Measurements from ENCODE around the gene ENTPD8. TPM values are rescaled to one million over a fixed set of nuclear protein-coding genes. Genes with fewer than 3 reads are reported as not detected.

ENTPD8 gene
- total and polyA plus RNA-seq, 5 experiments from 2014 or later = not detected

DNA sequence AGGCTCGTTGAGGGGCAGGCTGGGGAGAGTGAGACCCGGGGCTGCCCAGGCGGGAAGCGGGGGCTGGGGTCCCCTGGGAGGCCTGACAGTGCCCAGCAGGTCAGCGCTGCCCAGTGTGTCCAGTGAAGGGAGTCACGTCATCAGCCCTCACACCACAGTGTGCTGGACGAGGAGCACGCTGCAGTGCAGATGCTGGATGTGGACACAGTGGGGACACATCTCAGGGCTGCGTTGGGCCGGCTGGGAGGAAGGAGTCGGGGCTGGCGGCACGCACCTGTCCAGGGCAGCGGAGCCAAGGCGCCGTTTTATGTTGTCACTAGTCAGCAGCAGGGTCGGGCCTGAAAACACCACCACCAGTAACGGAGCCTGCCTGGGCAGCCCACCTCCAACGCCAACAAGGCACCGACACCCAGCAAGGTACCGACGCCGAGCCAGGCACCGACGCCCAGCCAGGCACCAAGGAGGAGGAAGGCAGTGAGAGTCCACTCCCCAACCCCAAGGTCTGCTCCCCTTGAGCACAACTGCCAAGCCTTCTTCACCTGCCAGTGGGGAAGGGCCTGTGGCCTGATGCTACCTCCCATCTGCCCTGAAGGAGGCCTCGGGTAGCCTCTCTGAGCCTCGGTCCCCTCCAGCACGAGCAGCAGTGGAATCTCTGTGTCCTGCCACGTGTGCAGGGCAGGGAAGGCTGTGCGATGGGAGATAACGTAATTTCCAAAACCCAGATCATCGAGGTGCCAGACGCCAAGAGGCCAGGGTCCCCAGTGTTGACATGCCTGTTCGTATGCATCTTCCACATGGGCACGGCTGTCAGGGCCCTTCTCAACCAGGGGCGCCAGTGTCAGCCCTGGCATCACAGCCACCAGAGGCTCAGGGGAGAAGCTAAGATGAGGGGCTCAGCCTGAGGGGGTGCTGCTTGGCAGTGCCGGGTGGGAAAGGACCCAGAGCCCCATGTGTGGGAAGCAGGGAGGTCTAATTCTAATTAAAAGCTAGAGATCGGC is 39.8 kb upstream of the ENTPD8 start:
- peak overlapping the region in 1 of 10 donors; percentile 81 for H3K27ac Mint-ChIP-seq
- no peak overlapping the region for H3K4me3 Mint-ChIP-seq
- peaks cover 0 to 9% (median 3%) of the 10 kb centered on the region in 4 donors for H3K4me1 Mint-ChIP-seq
- peaks cover 0 to 6% (median 4%) of the 10 kb centered on the region in 9 donors for H3K9me3 Mint-ChIP-seq
- POLR2A ChIA-PET = no interaction called here
- DNase-seq (no peak), ATAC-seq (no peak)
- peaks cover 0 to 5% (median 5%) of the 10 kb centered on the region in 3 donors for H3K36me3 Mint-ChIP-seq
- no peaks in the 10 kb centered on the region for H3K27me3 Mint-ChIP-seq

DNA sequence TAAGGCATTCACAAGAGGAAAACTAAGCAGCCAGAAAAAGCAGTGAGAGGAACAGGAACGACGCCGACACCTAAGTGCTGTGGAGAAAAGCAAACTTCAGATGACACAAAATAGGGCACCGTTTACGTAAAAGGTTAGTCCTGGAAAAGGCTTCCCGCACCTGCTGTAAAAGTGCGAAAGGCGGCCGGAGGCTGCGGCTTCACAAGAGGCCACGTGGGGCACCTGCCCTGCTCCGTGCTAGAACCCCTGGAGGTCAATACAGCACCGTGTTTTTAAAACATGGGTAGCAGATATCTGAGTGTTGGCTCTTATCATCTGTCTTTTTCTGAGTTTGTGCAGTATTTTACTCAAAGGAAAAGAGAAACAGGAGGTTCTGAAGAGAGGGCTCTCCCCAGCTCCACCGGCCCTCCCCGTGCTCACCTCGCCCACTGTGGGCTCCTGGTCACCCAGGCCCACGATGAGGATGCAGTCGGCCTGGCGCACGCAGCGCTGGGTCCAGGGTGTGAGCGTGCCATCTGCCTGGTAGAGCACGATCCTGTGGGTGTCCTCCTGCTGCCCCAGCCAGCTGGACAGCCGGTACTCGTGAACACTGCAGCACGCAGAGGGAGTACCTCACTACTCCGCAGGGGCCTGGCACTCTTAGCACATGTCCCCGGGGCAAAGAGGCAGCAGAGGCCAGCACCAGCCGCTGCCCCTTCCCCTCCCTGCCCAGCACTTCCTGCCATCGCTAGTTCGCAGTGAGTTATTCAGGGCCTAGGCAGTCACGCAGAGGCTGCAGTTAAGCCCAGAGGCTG is 38.9 kb upstream of the ENTPD8 start:
- no peak for ATAC-seq
- Mint-ChIP-seq H3K4me3 (no peak overlapping the region), H3K36me3 (peaks cover 0 to 10% (median 9%) of the 10 kb centered on the region in 3 donors), H3K27ac (peak overlapping the region in 3 of 10 donors; percentile 33 to 81 (median 66)), H3K9me3 (peaks cover 4 to 14% (median 8%) of the 10 kb centered on the region in 9 donors), H3K27me3 (no peaks in the 10 kb centered on the region), H3K4me1 (peaks cover 0 to 9% (median 3%) of the 10 kb centered on the region in 4 donors)
- no peak for DNase-seq
- POLR2A ChIA-PET = interaction anchor here (2.0 kb wide), 1 partner anchor 18 kb away, joined by 6 read pairs; no protein-coding TSS in a partner anchor

DNA sequence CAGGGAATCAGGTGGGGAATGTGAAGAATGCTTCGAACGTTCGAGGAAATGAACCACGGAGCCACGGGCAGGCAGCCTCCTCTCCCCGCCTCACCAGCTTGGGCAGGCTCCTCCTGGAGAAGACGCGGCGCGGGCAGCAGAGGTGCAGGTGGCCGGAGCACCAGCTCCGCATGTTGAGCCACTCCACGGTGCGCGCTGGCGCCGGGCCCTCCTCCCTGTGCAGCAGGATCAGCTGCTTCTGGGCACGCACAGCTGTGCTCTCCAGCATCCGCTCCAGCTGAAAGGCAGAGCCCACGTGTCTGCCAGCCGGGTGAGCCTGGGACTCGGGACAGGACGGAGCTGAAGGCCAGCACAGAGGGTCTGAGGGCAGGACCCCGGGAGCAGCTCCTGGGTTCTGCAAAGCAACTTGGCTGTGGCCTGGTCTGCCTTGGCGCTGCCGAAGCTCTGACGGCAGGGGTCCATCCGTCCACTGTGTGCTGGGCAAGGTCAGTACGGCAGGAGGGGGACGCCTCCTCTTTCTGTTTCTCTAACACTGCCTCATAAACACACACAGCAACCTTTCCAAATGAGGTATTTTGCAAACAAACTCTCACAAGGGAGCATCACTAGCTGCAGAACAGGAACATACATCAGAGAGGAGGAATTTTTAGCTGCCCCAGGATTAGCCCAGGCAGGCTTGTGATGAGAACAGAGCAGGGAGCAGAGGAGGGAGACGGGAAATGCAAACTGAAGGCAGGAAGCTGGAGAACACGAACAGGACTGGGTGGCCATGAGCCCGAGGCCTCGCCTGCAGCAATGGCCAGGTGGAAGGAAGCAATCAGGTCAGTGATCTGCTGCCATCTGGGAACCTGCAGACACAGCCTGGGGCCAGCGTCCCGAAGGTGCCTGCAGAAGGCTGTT is 38.1 kb upstream of the ENTPD8 start:
- Mint-ChIP-seq H3K27me3 (no peaks in the 10 kb centered on the region), H3K4me1 (peaks cover 0 to 9% (median 3%) of the 10 kb centered on the region in 4 donors), H3K9me3 (peaks cover 6 to 21% (median 9%) of the 10 kb centered on the region in 9 donors), H3K4me3 (no peak overlapping the region), H3K36me3 (peaks cover 0 to 13% (median 13%) of the 10 kb centered on the region in 3 donors), H3K27ac (peak overlapping the region in 2 of 10 donors; percentile 33 to 66)
- DNase-seq (no peak), ATAC-seq (no peak)
- POLR2A ChIA-PET = interaction anchor here (2.0 kb wide), 1 partner anchor 17 kb away, joined by 6 read pairs; no protein-coding TSS in a partner anchor

DNA sequence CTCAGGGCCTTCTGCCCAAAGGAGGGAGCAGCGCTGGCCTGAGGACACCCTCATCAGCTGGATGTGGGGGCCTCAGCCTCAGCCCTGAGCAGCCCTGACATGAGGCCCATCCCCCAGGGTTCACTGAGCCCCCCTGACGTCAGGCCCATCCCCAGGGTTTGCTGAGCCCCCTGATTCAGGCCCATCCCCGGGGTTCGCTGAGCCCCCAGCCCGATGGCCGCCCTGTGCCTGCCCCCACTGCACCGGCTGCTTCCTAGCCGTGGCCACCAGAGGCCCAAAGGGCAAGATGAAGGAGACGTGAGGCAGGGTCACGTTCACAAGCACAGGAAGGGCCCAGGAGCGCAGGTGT is 37.4 kb upstream of the ENTPD8 start:
- Mint-ChIP-seq H3K27me3 (no peaks in the 10 kb centered on the region), H3K36me3 (peaks cover 0 to 15% (median 13%) of the 10 kb centered on the region in 3 donors), H3K27ac (no peak overlapping the region), H3K4me3 (no peak overlapping the region), H3K9me3 (peaks cover 6 to 27% (median 13%) of the 10 kb centered on the region in 9 donors), H3K4me1 (peaks cover 0 to 9% (median 3%) of the 10 kb centered on the region in 4 donors)
- DNase-seq = no peak
- POLR2A ChIA-PET = interaction anchor here (2.0 kb wide), 1 partner anchor 17 kb away, joined by 6 read pairs; no protein-coding TSS in a partner anchor
- no peak for ATAC-seq

- POLR2A ChIA-PET = interaction anchor here (2.0 kb wide), 1 partner anchor 16 kb away, joined by 6 read pairs; no protein-coding TSS in a partner anchor
- peaks cover 0 to 18% (median 15%) of the 10 kb centered on the region in 3 donors for H3K36me3 Mint-ChIP-seq
- ATAC-seq (no peak), DNase-seq (no peak)
- H3K27me3 Mint-ChIP-seq = no peaks in the 10 kb centered on the region
- no peak overlapping the region for H3K27ac Mint-ChIP-seq
- peaks cover 6 to 30% (median 19%) of the 10 kb centered on the region in 9 donors for H3K9me3 Mint-ChIP-seq
- H3K4me1 Mint-ChIP-seq = peaks cover 0 to 9% (median 3%) of the 10 kb centered on the region in 4 donors
- H3K4me3 Mint-ChIP-seq = no peak overlapping the region
These were observed 36.8 kb upstream of the ENTPD8 start for GRCh38 chr9:137477778-137478612.

- POLR2A ChIA-PET = interaction anchor here (0.9 kb wide), 1 partner anchor 14 kb away, joined by 3 read pairs; no protein-coding TSS in a partner anchor
- no peak for ATAC-seq
- Mint-ChIP-seq H3K9me3 (peaks cover 6 to 32% (median 20%) of the 10 kb centered on the region in 9 donors), H3K4me3 (no peak overlapping the region), H3K27me3 (no peaks in the 10 kb centered on the region), H3K27ac (no peak overlapping the region), H3K4me1 (peaks cover 0 to 4% (median 1%) of the 10 kb centered on the region in 4 donors), H3K36me3 (peaks cover 0 to 21% (median 15%) of the 10 kb centered on the region in 3 donors)
- no peak for DNase-seq
These were observed 35.7 kb upstream of the ENTPD8 start for GRCh38 chr9:137476856-137477255.

DNA sequence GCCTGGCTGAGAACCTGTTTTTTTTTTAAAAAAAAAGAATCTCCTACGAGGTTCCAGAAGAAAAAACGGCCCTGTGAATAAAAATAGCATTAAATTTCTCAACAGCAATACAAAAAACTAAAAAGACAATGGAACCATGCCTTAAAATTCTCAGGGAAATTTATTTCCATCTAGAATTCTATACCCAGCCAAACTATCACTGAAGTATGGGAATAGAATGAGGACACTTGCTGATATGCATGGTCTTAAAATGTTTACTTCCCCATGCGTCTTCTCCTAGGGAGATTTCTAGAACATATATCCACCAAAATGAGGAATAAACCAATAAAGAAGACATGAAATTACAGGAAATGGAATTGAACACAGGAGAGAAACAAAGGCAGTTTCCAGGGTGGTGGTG is 34.5 kb upstream of the ENTPD8 start:
- peaks cover 6 to 36% (median 23%) of the 10 kb centered on the region in 9 donors for H3K9me3 Mint-ChIP-seq
- peaks cover 3 to 6% (median 4%) of the 10 kb centered on the region in 4 donors for H3K4me1 Mint-ChIP-seq
- DNase-seq (no peak), ATAC-seq (no peak)
- no peak overlapping the region for H3K27ac Mint-ChIP-seq
- peaks cover 0 to 2% (median 0%) of the 10 kb centered on the region in 5 donors for H3K27me3 Mint-ChIP-seq
- peaks cover 0 to 21% (median 15%) of the 10 kb centered on the region in 3 donors for H3K36me3 Mint-ChIP-seq
- POLR2A ChIA-PET = no interaction called here
- no peak overlapping the region for H3K4me3 Mint-ChIP-seq

GRCh38 chr9:137474271-137474670 is 33.1 kb upstream of the ENTPD8 start:
- Mint-ChIP-seq H3K4me1 (peaks cover 7 to 9% (median 8%) of the 10 kb centered on the region in 4 donors), H3K36me3 (peaks cover 0 to 21% (median 15%) of the 10 kb centered on the region in 3 donors), H3K27ac (peak overlapping the region in 1 of 10 donors; percentile 83), H3K9me3 (peaks cover 6 to 36% (median 23%) of the 10 kb centered on the region in 9 donors), H3K4me3 (no peak overlapping the region), H3K27me3 (peaks cover 0 to 4% (median 0%) of the 10 kb centered on the region in 5 donors)
- DNase-seq (peak in 1 of 10 donors; percentile 45), ATAC-seq (no peak)
- POLR2A ChIA-PET = interaction anchor here (0.5 kb wide), 1 partner anchor 217 kb away, joined by 3 read pairs; no protein-coding TSS in a partner anchor

DNA sequence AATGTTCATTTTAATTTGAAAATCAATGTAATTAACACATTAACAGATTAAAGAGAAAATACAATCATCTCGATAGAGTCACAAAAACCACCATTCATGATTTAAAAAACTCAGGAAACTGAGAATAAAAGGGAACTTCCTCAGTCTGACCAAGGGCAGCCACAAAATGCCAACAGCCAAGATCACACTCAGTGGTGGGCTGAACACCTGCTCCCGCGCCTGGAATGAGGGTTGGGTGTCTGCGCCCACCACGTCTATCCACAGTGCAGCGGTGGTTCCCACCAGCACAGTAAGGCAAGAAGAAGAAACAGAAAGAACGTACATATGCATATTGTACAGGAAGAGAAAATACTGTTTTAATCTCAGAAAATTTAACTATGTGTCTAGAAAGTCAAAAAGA is 29.6 kb upstream of the ENTPD8 start:
- peaks cover 2 to 29% (median 18%) of the 10 kb centered on the region in 9 donors for H3K9me3 Mint-ChIP-seq
- H3K36me3 Mint-ChIP-seq = peaks cover 0 to 14% (median 10%) of the 10 kb centered on the region in 3 donors
- peak overlapping the region in 3 of 10 donors; percentile 20 to 58 (median 58) for H3K4me3 Mint-ChIP-seq
- DNase-seq (no peak), ATAC-seq (peak in 1 of 2 donors; percentile 63)
- H3K4me1 Mint-ChIP-seq = peaks cover 8 to 18% (median 9%) of the 10 kb centered on the region in 4 donors
- peak overlapping the region in 2 of 10 donors; percentile 3 to 49 for H3K27ac Mint-ChIP-seq
- POLR2A ChIA-PET = interaction anchor here (0.6 to 0.7 kb wide), 2 partner anchors 40 to 210 kb away, joined by 3 to 4 read pairs; no protein-coding TSS in a partner anchor
- H3K27me3 Mint-ChIP-seq = peaks cover 0 to 8% (median 0%) of the 10 kb centered on the region in 5 donors

DNA sequence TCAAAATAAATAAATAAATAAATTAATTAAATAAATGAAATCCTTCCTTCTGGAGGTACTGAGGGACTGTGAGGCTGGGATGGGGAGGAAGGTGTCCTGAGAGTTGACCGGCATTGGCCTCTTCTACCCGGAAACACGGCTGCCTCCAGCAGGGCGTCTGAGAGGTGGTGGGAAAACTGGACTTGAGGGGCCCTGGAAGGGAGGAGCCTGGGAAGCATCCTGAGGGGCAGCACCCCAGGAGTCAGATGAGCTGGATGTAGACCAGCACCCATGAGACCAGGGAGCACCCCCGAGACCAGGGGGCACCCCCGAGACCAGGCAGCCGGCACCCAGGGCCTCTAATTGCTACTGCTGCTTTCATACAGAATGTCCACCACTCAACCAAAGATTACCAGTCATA is 26.7 kb upstream of the ENTPD8 start:
- peaks cover 0 to 8% (median 0%) of the 10 kb centered on the region in 5 donors for H3K27me3 Mint-ChIP-seq
- peaks cover 10 to 24% (median 14%) of the 10 kb centered on the region in 4 donors for H3K4me1 Mint-ChIP-seq
- no peak for DNase-seq
- POLR2A ChIA-PET = no interaction called here
- no peak for ATAC-seq
- peaks cover 0 to 2% (median 2%) of the 10 kb centered on the region in 3 donors for H3K36me3 Mint-ChIP-seq
- no peak overlapping the region for H3K27ac Mint-ChIP-seq
- H3K4me3 Mint-ChIP-seq = no peak overlapping the region
- H3K9me3 Mint-ChIP-seq = peaks cover 0 to 7% (median 0%) of the 10 kb centered on the region in 9 donors

All from naive thymus-derived CD8-positive, alpha-beta T cell (primary cell).